ENCODE measurements around the gene PIM3. TPM values are rescaled to one million over a fixed set of nuclear protein-coding genes. Genes with fewer than 3 reads are reported as not detected.

Gene PIM3
- total RNA-seq, 1 donor from 2014 or later: 16.3 TPM

- FAIRE-seq (no peak), DNase-seq (ENCODE audit: low spot score in 2 of 2) (peak in 1 of 2 donors; percentile 55)
Observed at GRCh38 chr22:49999063-49999945, 38.7 kb downstream of the PIM3 start.

GRCh38 chr22:49999946-50000586, 39.5 kb downstream of the PIM3 start:
- DNase-seq (ENCODE audit: low spot score in 2 of 2) (peak in 1 of 2 donors; percentile 16), FAIRE-seq (no peak)

- DNase-seq (ENCODE audit: low spot score in 2 of 2) (no peak), FAIRE-seq (no peak)
Observed at GRCh38 chr22:50000587-50001387, 40.2 kb downstream of the PIM3 start.

GRCh38 chr22:50001388-50002231, 41.0 kb downstream of the PIM3 start:
- FAIRE-seq (no peak), DNase-seq (ENCODE audit: low spot score in 2 of 2) (no peak)

- DNase-seq (ENCODE audit: low spot score in 2 of 2) (peak in 1 of 2 donors; percentile 24), FAIRE-seq (no peak)
Observed at GRCh38 chr22:50002791-50003190, 42.2 kb downstream of the PIM3 start.

GRCh38 chr22:50004918-50005317, 44.3 kb downstream of the PIM3 start:
- DNase-seq (ENCODE audit: low spot score in 2 of 2): peak in 1 of 2 donors; percentile 24
- no peak for FAIRE-seq

- DNase-seq (ENCODE audit: low spot score in 2 of 2) (no peak), FAIRE-seq (no peak)
Observed at GRCh38 chr22:50007057-50007511, 46.5 kb downstream of the PIM3 start.

GRCh38 chr22:50008151-50009040, 47.8 kb downstream of the PIM3 start:
- no peak for DNase-seq (ENCODE audit: low spot score in 2 of 2)
- no peak for FAIRE-seq

- no peak for FAIRE-seq
- DNase-seq (ENCODE audit: low spot score in 2 of 2): no peak
Observed at GRCh38 chr22:50009251-50009650, 48.7 kb downstream of the PIM3 start.

- DNase-seq (ENCODE audit: low spot score in 2 of 2) (no peak), FAIRE-seq (no peak)
Observed at GRCh38 chr22:50009765-50010675, 49.4 kb downstream of the PIM3 start.

GRCh38 chr22:50010676-50011446, 50.3 kb downstream of the PIM3 start:
- DNase-seq (ENCODE audit: low spot score in 2 of 2) (no peak), FAIRE-seq (no peak)

GRCh38 chr22:50011447-50012210, 51.1 kb downstream of the PIM3 start:
- DNase-seq (ENCODE audit: low spot score in 2 of 2) (no peak), FAIRE-seq (no peak)

- DNase-seq (ENCODE audit: low spot score in 2 of 2) (no peak), FAIRE-seq (no peak)
Observed at GRCh38 chr22:50012211-50013181, 51.9 kb downstream of the PIM3 start, which contains the start of gene IL17REL. IL17REL (minus strand) TSS chr22:50012765; CDS start chr22:50012646, 119 bp downstream.
